HL-60 (cell line): ENCODE data around the gene ABCA4.

Experiments
- POLR2AphosphoS5 ChIP-seq: IDR thresholded peaks from 2 replicates; pipeline ENCODE4 v1.6.1; 2012; ENCODE audit warnings: low read depth
- SPI1 ChIP-seq: IDR thresholded peaks from 2 replicates; pipeline ENCODE4 v1.6.1; 2012; ENCODE audit warnings: low read depth, mild to moderate bottlenecking, borderline replicate concordance
- TF ChIP-seq, protein P1 (sequence below): IDR thresholded peaks from one replicate; pipeline ENCODE4 v1.5.1; 2011; ENCODE audit warnings: low read length, control low read depth, inconsistent platforms; ENCODE audit not compliant: insufficient read depth
- TF ChIP-seq, protein P2 (sequence below): IDR thresholded peaks from 2 replicates; pipeline ENCODE4 v1.6.1; 2012; ENCODE audit warnings: low read depth; ENCODE audit not compliant: insufficient replicate concordance

DNA sequence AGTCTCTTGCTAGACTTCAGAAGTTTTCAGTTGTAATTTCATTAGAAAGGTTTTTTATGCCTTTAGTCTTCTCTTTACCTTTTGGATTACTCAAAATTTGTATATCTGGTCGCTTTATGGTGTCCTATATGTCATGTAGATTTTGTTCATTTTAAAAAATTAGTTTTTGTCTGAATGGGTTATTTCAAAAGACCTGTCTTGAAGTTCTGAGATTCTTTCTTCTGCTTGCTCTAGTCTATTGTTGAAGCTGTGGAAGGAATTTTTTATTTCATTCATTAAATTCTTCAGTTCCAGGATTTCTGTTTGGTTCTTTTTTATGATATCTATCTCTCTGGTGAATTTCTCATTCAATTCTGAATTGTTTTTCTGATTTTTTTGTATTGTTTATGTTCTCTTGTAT, 165.2 kb downstream of the ABCA4 start:
- TF ChIP-seq, protein P1, sequence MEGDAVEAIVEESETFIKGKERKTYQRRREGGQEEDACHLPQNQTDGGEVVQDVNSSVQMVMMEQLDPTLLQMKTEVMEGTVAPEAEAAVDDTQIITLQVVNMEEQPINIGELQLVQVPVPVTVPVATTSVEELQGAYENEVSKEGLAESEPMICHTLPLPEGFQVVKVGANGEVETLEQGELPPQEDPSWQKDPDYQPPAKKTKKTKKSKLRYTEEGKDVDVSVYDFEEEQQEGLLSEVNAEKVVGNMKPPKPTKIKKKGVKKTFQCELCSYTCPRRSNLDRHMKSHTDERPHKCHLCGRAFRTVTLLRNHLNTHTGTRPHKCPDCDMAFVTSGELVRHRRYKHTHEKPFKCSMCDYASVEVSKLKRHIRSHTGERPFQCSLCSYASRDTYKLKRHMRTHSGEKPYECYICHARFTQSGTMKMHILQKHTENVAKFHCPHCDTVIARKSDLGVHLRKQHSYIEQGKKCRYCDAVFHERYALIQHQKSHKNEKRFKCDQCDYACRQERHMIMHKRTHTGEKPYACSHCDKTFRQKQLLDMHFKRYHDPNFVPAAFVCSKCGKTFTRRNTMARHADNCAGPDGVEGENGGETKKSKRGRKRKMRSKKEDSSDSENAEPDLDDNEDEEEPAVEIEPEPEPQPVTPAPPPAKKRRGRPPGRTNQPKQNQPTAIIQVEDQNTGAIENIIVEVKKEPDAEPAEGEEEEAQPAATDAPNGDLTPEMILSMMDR, result no peak
- TF ChIP-seq POLR2AphosphoS5, result no peak
- TF ChIP-seq, protein P2, sequence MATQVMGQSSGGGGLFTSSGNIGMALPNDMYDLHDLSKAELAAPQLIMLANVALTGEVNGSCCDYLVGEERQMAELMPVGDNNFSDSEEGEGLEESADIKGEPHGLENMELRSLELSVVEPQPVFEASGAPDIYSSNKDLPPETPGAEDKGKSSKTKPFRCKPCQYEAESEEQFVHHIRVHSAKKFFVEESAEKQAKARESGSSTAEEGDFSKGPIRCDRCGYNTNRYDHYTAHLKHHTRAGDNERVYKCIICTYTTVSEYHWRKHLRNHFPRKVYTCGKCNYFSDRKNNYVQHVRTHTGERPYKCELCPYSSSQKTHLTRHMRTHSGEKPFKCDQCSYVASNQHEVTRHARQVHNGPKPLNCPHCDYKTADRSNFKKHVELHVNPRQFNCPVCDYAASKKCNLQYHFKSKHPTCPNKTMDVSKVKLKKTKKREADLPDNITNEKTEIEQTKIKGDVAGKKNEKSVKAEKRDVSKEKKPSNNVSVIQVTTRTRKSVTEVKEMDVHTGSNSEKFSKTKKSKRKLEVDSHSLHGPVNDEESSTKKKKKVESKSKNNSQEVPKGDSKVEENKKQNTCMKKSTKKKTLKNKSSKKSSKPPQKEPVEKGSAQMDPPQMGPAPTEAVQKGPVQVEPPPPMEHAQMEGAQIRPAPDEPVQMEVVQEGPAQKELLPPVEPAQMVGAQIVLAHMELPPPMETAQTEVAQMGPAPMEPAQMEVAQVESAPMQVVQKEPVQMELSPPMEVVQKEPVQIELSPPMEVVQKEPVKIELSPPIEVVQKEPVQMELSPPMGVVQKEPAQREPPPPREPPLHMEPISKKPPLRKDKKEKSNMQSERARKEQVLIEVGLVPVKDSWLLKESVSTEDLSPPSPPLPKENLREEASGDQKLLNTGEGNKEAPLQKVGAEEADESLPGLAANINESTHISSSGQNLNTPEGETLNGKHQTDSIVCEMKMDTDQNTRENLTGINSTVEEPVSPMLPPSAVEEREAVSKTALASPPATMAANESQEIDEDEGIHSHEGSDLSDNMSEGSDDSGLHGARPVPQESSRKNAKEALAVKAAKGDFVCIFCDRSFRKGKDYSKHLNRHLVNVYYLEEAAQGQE, result no peak
- TF ChIP-seq SPI1, result no peak
